Gastroesophageal sphincter (tissue), 4 donors: ENCODE data around the gene PRSS56. TPM values are rescaled to one million over a fixed set of nuclear protein-coding genes. Genes with fewer than 3 reads are reported as not detected.

ENCODE experiments used
- ATAC-seq: fragments of 150-250 bp; one replicate; pipeline ENCODE4 v1.9.1; 2016; ENCODE audit warnings: mild to moderate bottlenecking, moderate library complexity
- H3K27ac ChIP-seq, 4 donors: fragments of 200-600 bp; sonication (generic) in 3 of 4; 1 replicate in 3 of 4; 2 replicates in 1 of 4; pipeline ENCODE4 v1.5.1; 2016 to 2019
- H3K27me3 ChIP-seq: fragments of 200-600 bp; sonication (generic); one replicate; pipeline ENCODE4 v1.5.1; 2019
- H3K36me3 ChIP-seq, 2 donors: fragments of 200-600 bp; sonication (generic); one replicate each; pipeline ENCODE4 v1.5.1; 2019; ENCODE audit warnings: control low read depth in 1 of 2
- H3K4me1 ChIP-seq, 3 donors: fragments of 200-600 bp; sonication (generic); 1 replicate in 2 of 3; 2 replicates in 1 of 3; pipeline ENCODE4 v1.5.1; 2016 to 2019; ENCODE audit warnings: control low read depth in 2 of 3
- H3K4me3 ChIP-seq, 2 donors: fragments of 200-600 bp; sonication (generic); one replicate each; pipeline ENCODE4 v1.5.1; 2019; ENCODE audit warnings: mild to moderate bottlenecking in 1 of 2, moderate library complexity in 1 of 2
- H3K9me3 ChIP-seq, 3 donors: fragments of 200-600 bp; sonication (generic); one replicate each; pipeline ENCODE4 v1.5.1; 2017 to 2019; ENCODE audit warnings: control low read depth in 2 of 3
- EP300 ChIP-seq: sonication (generic); formaldehyde crosslinking; IDR thresholded peaks from one replicate; pipeline ENCODE4 v1.6.1; 2017; ENCODE audit warnings: antibody characterized with exemption, mild to moderate bottlenecking
- POLR2A ChIP-seq, 2 donors: fragments of 450-650 bp; IDR thresholded peaks; one replicate each; pipeline ENCODE4 v1.6.1; 2017; ENCODE audit warnings: antibody characterized with exemption in 2 of 2, mild to moderate bottlenecking in 2 of 2, moderate library complexity in 1 of 2
- POLR2AphosphoS5 ChIP-seq: sonication (generic); formaldehyde crosslinking; IDR thresholded peaks from one replicate; pipeline ENCODE4 v1.6.1; 2017; ENCODE audit warnings: antibody characterized with exemption
- WGBS, 2 donors: methylation state at CpG; one replicate each; pipeline ENCODE4 v1.1.5; 2018; ENCODE audit warnings: low coverage in 1 of 2; 5-methylcytosine and 5-hydroxymethylcytosine counted together
- total RNA-seq, 4 donors: library from RNA; depleted of rRNA; stranded (reverse); fragments of >200 nt; gene quantifications; one replicate each; pipeline ENCODE4 v1.1.0, GENCODE V29; 2016
- TF ChIP-seq, protein P1 (sequence below), 4 experiments: fragments of 200-600 bp in 2 of 4; fragments of 450-650 bp in 2 of 4; sonication (generic) in 1 of 4; IDR thresholded peaks; one replicate each; pipeline ENCODE4 v1.5.1; 2017 to 2019; ENCODE audit warnings: antibody characterized with exemption in 4 of 4, mild to moderate bottlenecking in 2 of 4, moderate library complexity in 2 of 4

PRSS56 gene
- total RNA-seq, 4 donors from 2014 or later = not detected

DNA sequence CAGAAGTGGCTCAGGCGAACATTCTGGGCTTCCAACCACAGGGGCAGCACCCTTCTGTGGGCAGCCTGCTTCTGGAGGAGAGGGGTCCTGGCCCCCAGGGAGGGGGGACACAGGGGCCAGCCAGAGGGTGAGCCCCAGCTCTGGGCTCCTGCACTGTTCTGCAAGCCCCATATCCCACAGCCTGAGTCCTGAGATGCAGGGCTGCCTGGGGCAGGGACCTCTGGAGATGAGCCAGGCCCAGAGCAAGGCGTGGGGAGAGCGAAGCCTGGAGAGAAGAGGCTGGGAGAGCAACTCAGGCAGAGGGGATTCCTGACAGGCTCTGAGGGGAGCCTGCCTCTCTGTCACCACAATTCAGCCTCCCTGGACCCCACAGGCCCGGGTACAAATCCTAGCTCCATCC, 13.5 kb upstream of the PRSS56 start:
- WGBS, 2 donors = no CpG with 5 or more reads among the region's 4 CpGs
- TF ChIP-seq, protein P1, sequence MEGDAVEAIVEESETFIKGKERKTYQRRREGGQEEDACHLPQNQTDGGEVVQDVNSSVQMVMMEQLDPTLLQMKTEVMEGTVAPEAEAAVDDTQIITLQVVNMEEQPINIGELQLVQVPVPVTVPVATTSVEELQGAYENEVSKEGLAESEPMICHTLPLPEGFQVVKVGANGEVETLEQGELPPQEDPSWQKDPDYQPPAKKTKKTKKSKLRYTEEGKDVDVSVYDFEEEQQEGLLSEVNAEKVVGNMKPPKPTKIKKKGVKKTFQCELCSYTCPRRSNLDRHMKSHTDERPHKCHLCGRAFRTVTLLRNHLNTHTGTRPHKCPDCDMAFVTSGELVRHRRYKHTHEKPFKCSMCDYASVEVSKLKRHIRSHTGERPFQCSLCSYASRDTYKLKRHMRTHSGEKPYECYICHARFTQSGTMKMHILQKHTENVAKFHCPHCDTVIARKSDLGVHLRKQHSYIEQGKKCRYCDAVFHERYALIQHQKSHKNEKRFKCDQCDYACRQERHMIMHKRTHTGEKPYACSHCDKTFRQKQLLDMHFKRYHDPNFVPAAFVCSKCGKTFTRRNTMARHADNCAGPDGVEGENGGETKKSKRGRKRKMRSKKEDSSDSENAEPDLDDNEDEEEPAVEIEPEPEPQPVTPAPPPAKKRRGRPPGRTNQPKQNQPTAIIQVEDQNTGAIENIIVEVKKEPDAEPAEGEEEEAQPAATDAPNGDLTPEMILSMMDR (IDR thresholded peaks at IDR 0.05) = no peak
- TF ChIP-seq POLR2A (IDR thresholded peaks at IDR 0.05) (no peak), POLR2AphosphoS5 (no peak)
- no peaks in the 10 kb centered on the region for H3K9me3 ChIP-seq
- no peaks in the 10 kb centered on the region for H3K36me3 ChIP-seq
- H3K4me1 ChIP-seq = peaks cover 0 to 23% (median 3%) of the 10 kb centered on the region in 3 donors
- no peak for ATAC-seq
- H3K27me3 ChIP-seq = peaks cover 29% of the 10 kb centered on the region
- H3K4me3 ChIP-seq = no peak overlapping the region
- no peak overlapping the region for H3K27ac ChIP-seq

DNA sequence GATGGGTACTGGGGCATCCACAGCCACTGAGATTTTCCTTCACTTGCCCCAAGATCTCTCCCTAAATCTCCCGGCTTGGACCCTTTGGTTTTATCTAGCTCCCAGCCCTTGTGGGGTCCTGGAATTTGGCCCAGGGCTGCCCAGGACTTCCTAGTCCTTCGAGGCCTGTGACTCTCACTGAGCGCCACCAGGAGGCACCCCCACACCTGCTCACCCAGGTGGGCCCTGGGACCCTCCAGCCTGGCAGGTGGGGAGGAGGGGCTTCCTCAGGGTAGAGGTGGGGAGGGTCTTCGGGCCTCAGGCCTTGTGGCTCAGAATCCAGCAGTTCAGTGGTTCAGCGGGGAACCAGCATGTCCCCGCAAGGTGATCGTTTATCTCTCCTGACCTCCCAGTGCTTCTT, 11.9 kb upstream of the PRSS56 start:
- Histone ChIP-seq H3K27me3 (peaks cover 36% of the 10 kb centered on the region), H3K4me3 (no peak overlapping the region), H3K36me3 (no peaks in the 10 kb centered on the region), H3K9me3 (no peaks in the 10 kb centered on the region), H3K27ac (no peak overlapping the region), H3K4me1 (peaks cover 0 to 8% (median 0%) of the 10 kb centered on the region in 3 donors)
- TF ChIP-seq, protein P1 (IDR thresholded peaks at IDR 0.05) = no peak
- ATAC-seq = no peak
- 70 to 83% methylated on average over 1 to 2 of the region's 7 CpGs for WGBS, 2 donors

DNA sequence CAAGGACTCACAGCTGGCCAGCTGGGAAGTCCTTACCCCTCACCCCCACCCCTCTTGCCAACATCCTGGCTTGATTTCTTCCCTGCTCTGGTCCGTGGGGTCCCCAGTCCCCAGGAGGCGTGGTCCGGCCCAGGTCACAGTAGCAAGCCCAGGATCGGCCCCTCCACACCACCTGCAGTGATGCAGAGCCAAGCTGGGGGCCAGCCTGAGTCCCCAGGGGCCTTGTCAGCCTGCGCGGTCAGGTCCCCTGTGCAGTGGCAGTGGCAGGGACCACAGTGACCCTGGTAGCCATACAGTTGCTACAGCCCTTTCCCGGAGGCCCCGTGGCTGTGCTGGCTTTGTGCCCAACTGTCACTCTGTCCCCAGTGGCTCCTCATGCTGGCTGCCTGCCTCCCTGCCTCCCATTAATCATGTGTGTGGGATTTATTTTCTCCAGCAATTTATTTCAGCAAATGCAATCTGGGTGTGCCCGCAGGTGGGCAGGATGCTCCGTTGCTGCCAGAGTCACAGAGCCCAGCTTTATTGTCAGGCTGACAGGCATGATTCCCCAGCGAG, 8.8 kb upstream of the PRSS56 start:
- ATAC-seq = no peak
- H3K36me3 ChIP-seq = no peaks in the 10 kb centered on the region
- H3K9me3 ChIP-seq = no peaks in the 10 kb centered on the region
- no peak overlapping the region for H3K4me3 ChIP-seq
- TF ChIP-seq, protein P1 (IDR thresholded peaks at IDR 0.05) = no peak
- TF ChIP-seq EP300 = no peak
- no peak for TF ChIP-seq POLR2A (IDR thresholded peaks at IDR 0.05)
- no peak for TF ChIP-seq POLR2AphosphoS5
- 49% methylated on average over 2 of the region's 11 CpGs; no CpG with 5 or more reads in 1 of the 2 donors for WGBS, 2 donors
- no peaks in the 10 kb centered on the region for H3K4me1 ChIP-seq
- no peak overlapping the region for H3K27ac ChIP-seq
- peaks cover 19% of the 10 kb centered on the region for H3K27me3 ChIP-seq

DNA sequence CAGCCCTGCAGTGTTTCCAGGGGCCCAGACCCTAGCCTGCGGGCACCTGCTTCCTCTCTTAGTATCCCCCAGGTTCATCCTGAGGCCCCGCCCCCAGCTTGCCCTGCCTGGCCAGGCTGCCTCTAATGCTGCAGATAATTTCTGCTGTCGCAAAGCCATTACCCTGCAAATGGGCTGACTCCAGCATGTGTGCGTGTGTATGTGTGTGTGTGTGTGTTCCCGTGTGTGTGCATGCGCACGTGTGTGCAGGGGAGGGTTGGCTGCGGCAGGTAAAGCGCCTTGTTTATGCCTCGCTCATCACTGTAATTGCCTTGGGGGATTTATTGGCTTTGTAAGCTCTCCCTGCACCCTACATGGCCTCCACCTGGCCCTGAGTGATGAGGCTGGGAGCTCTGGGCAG, 7.6 kb upstream of the PRSS56 start:
- H3K27me3 ChIP-seq = peaks cover 19% of the 10 kb centered on the region
- TF ChIP-seq EP300 (no peak), POLR2AphosphoS5 (no peak), POLR2A (IDR thresholded peaks at IDR 0.05) (no peak)
- TF ChIP-seq, protein P1 (IDR thresholded peaks at IDR 0.05) = no peak
- no peak for ATAC-seq
- no peak overlapping the region for H3K27ac ChIP-seq
- H3K4me3 ChIP-seq = no peak overlapping the region
- no peaks in the 10 kb centered on the region for H3K4me1 ChIP-seq
- H3K36me3 ChIP-seq = no peaks in the 10 kb centered on the region
- H3K9me3 ChIP-seq = no peaks in the 10 kb centered on the region
- WGBS, 2 donors = 90% methylated on average over 2 of the region's 10 CpGs; no CpG with 5 or more reads in 1 of the 2 donors

DNA sequence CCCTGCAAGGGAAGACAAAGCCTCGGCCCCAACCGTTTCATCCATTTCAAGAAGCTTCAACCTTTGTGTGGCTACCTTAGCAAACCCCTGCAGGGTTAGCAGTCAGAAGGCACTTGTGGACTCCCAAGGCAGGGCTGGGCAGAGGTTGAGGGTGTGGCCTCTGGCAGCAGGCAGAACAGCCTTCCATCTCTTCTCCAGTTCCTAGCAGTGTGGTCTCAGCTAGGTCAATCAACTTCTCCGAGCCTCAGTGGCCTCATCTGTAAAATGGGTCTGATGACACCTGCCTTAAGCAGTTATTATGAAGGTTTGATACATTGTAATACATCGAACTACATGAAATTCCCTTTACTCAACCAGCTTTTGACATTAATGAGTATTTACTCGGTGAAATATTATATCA, 6.8 kb upstream of the PRSS56 start:
- 68 to 81% methylated on average over 3 to 4 of the region's 5 CpGs for WGBS, 2 donors

More for the DNA sequence above, 6.8 kb upstream of the PRSS56 start:
- Histone ChIP-seq H3K4me3 (no peak overlapping the region), H3K27me3 (peaks cover 19% of the 10 kb centered on the region), H3K4me1 (no peaks in the 10 kb centered on the region), H3K36me3 (no peaks in the 10 kb centered on the region), H3K9me3 (no peaks in the 10 kb centered on the region), H3K27ac (no peak overlapping the region)
- TF ChIP-seq EP300 = no peak
- no peak for TF ChIP-seq POLR2AphosphoS5
- no peak for TF ChIP-seq POLR2A (IDR thresholded peaks at IDR 0.05)
- TF ChIP-seq, protein P1 (IDR thresholded peaks at IDR 0.05) = no peak
- ATAC-seq = no peak
